Adrenal gland (tissue), 5 donors: ENCODE results near the gene CCL17.

Experiments
- POLR2A ChIP-seq, 2 donors: fragments of 450-650 bp; IDR thresholded peaks; one replicate each; pipeline ENCODE4 v1.6.1; 2017; ENCODE audit warnings: antibody characterized with exemption in 2 of 2, mild to moderate bottlenecking in 2 of 2, moderate library complexity in 1 of 2
- TF ChIP-seq, protein P1 (sequence below), 6 experiments: fragments of 450-650 bp in 4 of 6; fragments of 200-600 bp in 2 of 6; sonication (generic) in 1 of 6; IDR thresholded peaks; 1 replicate in 5 of 6; 2 replicates in 1 of 6; pipeline versions ENCODE4 v1.5.1 to v1.8.0; 2016 to 2021; ENCODE audit warnings: antibody characterized with exemption in 6 of 6, mild to moderate bottlenecking in 2 of 6, moderate library complexity in 1 of 6
- donor health status: DM: no; HTN: no; CAD: no.

DNA sequence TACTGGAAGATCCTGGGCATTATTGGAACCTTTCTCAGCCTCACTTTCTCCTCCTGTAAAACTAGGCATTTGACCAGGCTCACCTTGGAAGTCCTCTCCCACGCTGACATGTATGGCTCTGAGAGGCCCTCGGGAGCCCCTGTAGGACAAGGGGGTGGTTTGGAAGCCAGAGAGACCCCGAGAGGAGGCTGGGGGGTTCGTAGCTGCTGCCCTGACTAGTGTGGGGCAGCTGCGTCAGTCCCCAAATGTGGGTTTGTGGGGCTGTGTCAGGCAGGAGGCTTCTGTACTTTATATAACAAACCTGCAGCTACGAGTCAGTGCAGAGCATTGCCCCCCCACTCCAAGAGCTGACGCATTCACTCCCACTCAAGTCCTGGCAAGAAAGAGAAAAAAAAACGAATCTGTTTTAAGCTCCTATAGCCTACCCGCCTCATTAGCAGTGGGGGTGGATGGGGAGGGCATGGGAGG is 30.5 kb upstream of the CCL17 start:
- TF ChIP-seq, protein P1, sequence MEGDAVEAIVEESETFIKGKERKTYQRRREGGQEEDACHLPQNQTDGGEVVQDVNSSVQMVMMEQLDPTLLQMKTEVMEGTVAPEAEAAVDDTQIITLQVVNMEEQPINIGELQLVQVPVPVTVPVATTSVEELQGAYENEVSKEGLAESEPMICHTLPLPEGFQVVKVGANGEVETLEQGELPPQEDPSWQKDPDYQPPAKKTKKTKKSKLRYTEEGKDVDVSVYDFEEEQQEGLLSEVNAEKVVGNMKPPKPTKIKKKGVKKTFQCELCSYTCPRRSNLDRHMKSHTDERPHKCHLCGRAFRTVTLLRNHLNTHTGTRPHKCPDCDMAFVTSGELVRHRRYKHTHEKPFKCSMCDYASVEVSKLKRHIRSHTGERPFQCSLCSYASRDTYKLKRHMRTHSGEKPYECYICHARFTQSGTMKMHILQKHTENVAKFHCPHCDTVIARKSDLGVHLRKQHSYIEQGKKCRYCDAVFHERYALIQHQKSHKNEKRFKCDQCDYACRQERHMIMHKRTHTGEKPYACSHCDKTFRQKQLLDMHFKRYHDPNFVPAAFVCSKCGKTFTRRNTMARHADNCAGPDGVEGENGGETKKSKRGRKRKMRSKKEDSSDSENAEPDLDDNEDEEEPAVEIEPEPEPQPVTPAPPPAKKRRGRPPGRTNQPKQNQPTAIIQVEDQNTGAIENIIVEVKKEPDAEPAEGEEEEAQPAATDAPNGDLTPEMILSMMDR (IDR thresholded peaks at IDR 0.05), result no peak
- TF ChIP-seq POLR2A (IDR thresholded peaks at IDR 0.05), result no peak
